NCI-H82 treated with DMSO at 0.1 percent for 48 hours (cell line): ENCODE results near the gene ZMAT5.
"Not testable (repeated sequence)": the region's sequence is repeated elsewhere in the genome, so short reads cannot be mapped to it uniquely, and the experiment has no call there.

Experiments
- DNase-seq: peaks from one replicate; lab custom pipeline; 2025; ENCODE audit not compliant: unreplicated experiment; lab: John Stamatoyannopoulos, UW

The ZMAT5 gene

GRCh38 chr22:29754658-29755395 lies 12.0 kb downstream of the ZMAT5 start:
- DNase-seq: not testable (repeated sequence)

- DNase-seq: no peak
These were observed 12.8 kb downstream of the ZMAT5 start for GRCh38 chr22:29753808-29754657.

- DNase-seq: no peak
These were observed 15.1 kb downstream of the ZMAT5 start for GRCh38 chr22:29751669-29752068.

GRCh38 chr22:29750559-29751538 lies 16.0 kb downstream of the ZMAT5 start:
- no peak for DNase-seq

- DNase-seq: no peak
These were observed 16.8 kb downstream of the ZMAT5 start for GRCh38 chr22:29750029-29750428.

GRCh38 chr22:29748248-29748893 lies 18.4 kb downstream of the ZMAT5 start:
- no peak for DNase-seq

GRCh38 chr22:29747832-29748231 lies 19.0 kb downstream of the ZMAT5 start:
- no peak for DNase-seq

- DNase-seq: peak; percentile 36
These were observed 21.9 kb downstream of the ZMAT5 start for GRCh38 chr22:29744902-29745301.

GRCh38 chr22:29742326-29742725 lies 24.5 kb downstream of the ZMAT5 start:
- DNase-seq: no peak

- DNase-seq: no peak
These were observed 24.9 kb downstream of the ZMAT5 start for GRCh38 chr22:29741926-29742325.

- no peak for DNase-seq
These were observed 26.6 kb downstream of the ZMAT5 start for GRCh38 chr22:29740216-29740615.

- no peak for DNase-seq
These were observed 27.4 kb downstream of the ZMAT5 start for GRCh38 chr22:29739346-29739875.

- DNase-seq: no peak
These were observed 28.5 kb downstream of the ZMAT5 start for GRCh38 chr22:29738118-29738815.

GRCh38 chr22:29737251-29738117 lies 29.3 kb downstream of the ZMAT5 start:
- no peak for DNase-seq

GRCh38 chr22:29735416-29735815 lies 31.4 kb downstream of the ZMAT5 start:
- no peak for DNase-seq

GRCh38 chr22:29734838-29735237 lies 32.0 kb downstream of the ZMAT5 start:
- no peak for DNase-seq

- no peak for DNase-seq
These were observed 32.4 kb downstream of the ZMAT5 start for GRCh38 chr22:29734406-29734805.

GRCh38 chr22:29733362-29734201 lies 33.2 kb downstream of the ZMAT5 start:
- no peak for DNase-seq
